SK-N-SH (cell line): ENCODE measurements around the gene KCNH3. TPM values are rescaled to one million over a fixed set of nuclear protein-coding genes. Genes with fewer than 3 reads are reported as not detected.

ENCODE experiments used
- CTCF ChIA-PET: fragments of 300-600, 350-600 bp; formaldehyde crosslinking; extraction: SDS; loops from one replicate; lab custom pipeline; 2021; lab: Yijun Ruan, JAX
- POLR2A ChIA-PET: fragments of 350-600 bp; sonication (Branson Sonifier 250); formaldehyde crosslinking; extraction: SDS; loops from one replicate; lab custom pipeline; 2020; ENCODE audit warnings: antibody characterized with exemption, inconsistent platforms; lab: Yijun Ruan, JAX
- DNase-seq: peaks from one replicate; pipeline ENCODE4 v3.0.0; 2012
- H2AFZ ChIP-seq: fragments of 200-600 bp; sonication (generic); 2 replicates; pipeline ENCODE4 v1.8.1; 2016; ENCODE audit warnings: antibody characterized with exemption, mild to moderate bottlenecking, low read depth
- H3F3A ChIP-seq: fragments of 200-600 bp; sonication (generic); replicated peaks from 2 replicates; pipeline ENCODE3; 2016; ENCODE audit warnings: antibody characterized with exemption, mild to moderate bottlenecking; ENCODE audit not compliant: insufficient read depth
- H3K27ac ChIP-seq, 2 experiments: fragments of 200-500 bp in 1 of 2; fragments of 200-600 bp in 1 of 2; sonication (Bioruptor generic) in 1 of 2; sonication (generic), shearing (Covaris generic) in 1 of 2; 2 replicates each; pipeline versions ENCODE4 v1.5.1 to v1.6.1; 2014 to 2016; ENCODE audit warnings: low read depth in 2 of 2, inconsistent platforms in 1 of 2, low read length in 1 of 2, mild to moderate bottlenecking in 1 of 2, mixed read lengths in 1 of 2
- H3K27me3 ChIP-seq: fragments of 200-600 bp; sonication (generic), shearing (Covaris generic); 2 replicates; pipeline ENCODE4 v1.6.1; 2016; ENCODE audit warnings: mixed run types; ENCODE audit not compliant: insufficient read depth
- H3K36me3 ChIP-seq, 2 experiments: fragments of 200-500 bp in 1 of 2; fragments of 200-600 bp in 1 of 2; sonication (Bioruptor generic) in 1 of 2; sonication (generic) in 1 of 2; replicated peaks in 1 of 2; 2 replicates each; pipeline versions ENCODE3 to v1.5.1; 2014 to 2016; ENCODE audit warnings: low read length in 1 of 2, mild to moderate bottlenecking in 1 of 2; ENCODE audit not compliant: insufficient read depth in 2 of 2, control insufficient read depth in 1 of 2
- H3K4me1 ChIP-seq, 2 experiments: fragments of 200-500 bp in 1 of 2; fragments of 200-600 bp in 1 of 2; sonication (Bioruptor generic) in 1 of 2; sonication (generic), shearing (Covaris generic) in 1 of 2; 2 replicates each; pipeline versions ENCODE4 v1.5.1 to v1.6.1; 2014 to 2016; ENCODE audit warnings: low read depth in 1 of 2, low read length in 1 of 2, mixed run types in 1 of 2; ENCODE audit not compliant: insufficient read depth in 2 of 2, control insufficient read depth in 1 of 2
- H3K4me2 ChIP-seq: fragments of 200-600 bp; sonication (generic), shearing (Covaris generic); 2 replicates; pipeline ENCODE4 v1.6.1; 2017; ENCODE audit warnings: mixed run types
- H3K4me3 ChIP-seq, 2 experiments: fragments of 200-500 bp in 1 of 2; fragments of 200-600 bp in 1 of 2; sonication (Bioruptor generic) in 1 of 2; sonication (generic), shearing (Covaris generic) in 1 of 2; 2 replicates each; pipeline versions ENCODE4 v1.5.1 to v1.8.1; 2014 to 2016; ENCODE audit warnings: low read depth in 2 of 2, inconsistent platforms in 1 of 2, low read length in 1 of 2, mild to moderate bottlenecking in 1 of 2, mixed read lengths in 1 of 2, moderate library complexity in 1 of 2
- H3K79me2 ChIP-seq: fragments of 200-600 bp; sonication (generic); 2 replicates; pipeline ENCODE4 v1.8.1; 2017; ENCODE audit warnings: mild to moderate bottlenecking; ENCODE audit not compliant: insufficient read depth
- H3K9ac ChIP-seq: fragments of 200-600 bp; sonication (generic); 2 replicates; pipeline ENCODE4 v1.6.1; 2017; ENCODE audit warnings: mixed run types
- H3K9me2 ChIP-seq: fragments of 200-600 bp; sonication (generic); 2 replicates; pipeline ENCODE4 v1.6.1; 2017; ENCODE audit warnings: mixed run types
- H3K9me3 ChIP-seq: fragments of 200-600 bp; sonication (generic); 2 replicates; pipeline ENCODE4 v1.6.1; 2017; ENCODE audit warnings: mixed run types, mild to moderate bottlenecking, moderate library complexity
- H4K20me1 ChIP-seq: fragments of 200-600 bp; sonication (generic); 2 replicates; pipeline ENCODE4 v1.6.1; 2017; ENCODE audit warnings: mild to moderate bottlenecking, mixed run types; ENCODE audit not compliant: insufficient read depth
- CHD2 ChIP-seq: fragments of 150-350 bp; IDR thresholded peaks from 2 replicates; pipeline ENCODE4 v1.6.1; 2018; ENCODE audit warnings: low read length; ENCODE audit not compliant: partially characterized antibody
- FOSL2 ChIP-seq: IDR thresholded peaks from 2 replicates; pipeline ENCODE4 v1.4.0; 2012; ENCODE audit warnings: low read depth, mild to moderate bottlenecking, moderate library complexity, borderline replicate concordance
- FOXM1 ChIP-seq: IDR thresholded peaks from 2 replicates; pipeline ENCODE4 v1.4.0; 2012; ENCODE audit warnings: low read depth, mild to moderate bottlenecking
- GABPA ChIP-seq: IDR thresholded peaks from 2 replicates; pipeline ENCODE4 v1.4.0; 2012; ENCODE audit warnings: low read depth, mild to moderate bottlenecking
- GATA2 ChIP-seq: sonication (generic); formaldehyde crosslinking; IDR thresholded peaks from 2 replicates; pipeline ENCODE4 v1.5.0; 2020; ENCODE audit warnings: mild to moderate bottlenecking, missing genetic modification reagents
- NFIC ChIP-seq: IDR thresholded peaks from 2 replicates; pipeline ENCODE4 v1.4.0; 2012; ENCODE audit warnings: borderline replicate concordance
- RCOR1 ChIP-seq: fragments of 150-350 bp; IDR thresholded peaks from 2 replicates; pipeline ENCODE4 v1.6.1; 2017; ENCODE audit warnings: antibody characterized with exemption, low read length
- RFX5 ChIP-seq: IDR thresholded peaks from 2 replicates; pipeline ENCODE4 v1.6.1; 2012; ENCODE audit warnings: mild to moderate bottlenecking, improper control_type of control experiment, low read length
- SMC3 ChIP-seq: IDR thresholded peaks from 2 replicates; pipeline ENCODE4 v1.6.1; 2012; ENCODE audit warnings: low read depth, low read length, improper control_type of control experiment
- TCF12 ChIP-seq: IDR thresholded peaks from 2 replicates; pipeline ENCODE4 v1.4.0; 2012
- TEAD4 ChIP-seq: IDR thresholded peaks from 2 replicates; pipeline ENCODE4 v1.4.0; 2012; ENCODE audit warnings: mild to moderate bottlenecking, borderline replicate concordance; ENCODE audit not compliant: insufficient read depth
- WGBS: methylation state at CpG from one replicate; pipeline ENCODE4 v1.1.6; 2017; ENCODE audit warnings: low lambda C conversion rate; 5-methylcytosine and 5-hydroxymethylcytosine counted together
- polyA plus RNA-seq, 3 experiments: library from polyadenylated mRNA; depleted of rRNA; stranded (reverse); fragments of >200 nt; gene quantifications; 2 replicates each; pipeline ENCODE4 v1.2.3, GENCODE V29; 2012
- TF ChIP-seq, protein P1 (sequence below): IDR thresholded peaks from 2 replicates; pipeline ENCODE4 v1.4.0; 2012; ENCODE audit warnings: low read depth

KCNH3 gene
- polyA plus RNA-seq, 1 of the 3 experiments (the other 2 are of a cell fraction), result 3.7 TPM

DNA sequence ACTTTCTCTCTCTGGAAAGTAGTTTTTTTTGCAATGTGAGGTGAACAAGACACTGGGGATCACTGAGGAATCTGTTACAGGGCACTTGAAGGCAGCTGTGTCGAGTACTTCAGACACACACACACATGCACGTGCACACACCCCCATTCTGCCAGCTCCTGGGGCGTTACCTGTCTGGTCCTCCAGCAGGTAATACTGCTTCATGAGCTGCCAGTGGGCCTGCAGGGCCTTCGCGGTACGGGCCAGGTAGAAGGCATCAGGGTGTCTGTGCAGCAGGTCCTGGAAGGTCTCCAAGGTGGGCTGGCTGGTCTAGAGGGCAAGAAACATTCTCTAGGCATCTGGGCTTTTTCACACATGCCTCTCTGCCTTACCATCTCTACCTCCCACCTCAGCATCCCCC is 24.0 kb downstream of the KCNH3 start:
- Histone ChIP-seq H3K9ac (no peak overlapping the region), H3K27ac (no peak overlapping the region), H3F3A (no peaks in the 10 kb centered on the region), H3K9me3 (no peaks in the 10 kb centered on the region), H4K20me1 (no peaks in the 10 kb centered on the region), H2AFZ (no peak overlapping the region), H3K27me3 (no peaks in the 10 kb centered on the region), H3K4me1 (peaks cover 0 to 11% of the 10 kb centered on the region in 2 experiments; a peak in 3 of 4 replicates), H3K79me2 (peaks cover 25% of the 10 kb centered on the region), H3K9me2 (no peaks in the 10 kb centered on the region), H3K4me2 (no peak overlapping the region), H3K36me3 (peaks cover 19 to 74% of the 10 kb centered on the region in 2 experiments), H3K4me3 (no peak overlapping the region)
- POLR2A ChIA-PET, result interaction anchor here (1.3 kb wide), 1 partner anchor 9 kb away, joined by 3 read pairs; no protein-coding TSS in a partner anchor
- CTCF ChIA-PET, result interaction anchor here (1.7 to 4.8 kb wide), 4 partner anchors 9 to 216 kb away, joined by 4 to 20 read pairs (median 12); partner anchors contain the start of gene DNAJC22
- TF ChIP-seq CHD2, result no peak
- TF ChIP-seq TEAD4, result no peak
- TF ChIP-seq TCF12, result no peak
- TF ChIP-seq SMC3, result no peak
- no peak for TF ChIP-seq RFX5
- TF ChIP-seq GATA2 (CRISPR knock-in tag), result no peak
- no peak for TF ChIP-seq RCOR1
- no peak for TF ChIP-seq GABPA
- TF ChIP-seq FOSL2, result no peak
- TF ChIP-seq FOXM1, result no peak
- DNase-seq, result no peak
- WGBS, result 100% methylated on average over 3 of the region's 6 CpGs

DNA sequence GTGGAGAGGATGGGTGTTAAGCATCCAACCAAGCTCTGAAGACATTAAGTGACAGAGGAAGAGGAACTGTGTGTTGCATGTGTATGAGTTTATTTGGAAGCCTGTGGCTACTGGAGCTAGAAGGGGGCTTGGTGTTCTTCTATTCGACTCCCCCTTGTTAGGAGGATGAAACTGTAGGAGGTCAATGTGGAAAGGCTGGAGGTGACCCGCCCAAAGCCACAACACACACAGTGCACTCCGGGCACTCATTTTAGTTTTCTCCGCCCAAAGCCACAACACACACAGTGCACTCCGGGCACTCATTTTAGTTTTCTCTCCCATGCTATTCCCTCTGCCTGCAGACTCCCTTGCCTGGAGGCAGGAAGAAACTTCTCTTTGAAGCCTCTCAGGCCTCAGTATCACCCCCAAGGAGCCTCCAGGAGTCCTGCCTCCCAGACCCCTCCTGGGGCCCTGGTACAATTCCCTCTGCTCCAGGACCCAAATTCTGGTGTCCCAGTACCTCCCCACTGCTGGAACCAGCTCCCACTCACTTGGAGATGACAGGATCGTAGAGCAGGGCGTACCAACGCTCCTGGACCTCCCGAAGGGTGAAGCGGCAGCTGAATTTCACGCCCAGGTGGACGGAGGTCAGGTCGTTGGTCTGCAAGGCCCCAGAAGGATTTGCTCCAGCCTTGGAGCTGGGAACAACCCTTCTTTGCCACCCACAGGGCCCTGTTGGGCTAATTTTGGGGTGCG is 25.3 kb downstream of the KCNH3 start:
- Histone ChIP-seq H3K9me3 (no peaks in the 10 kb centered on the region), H3K9ac (no peak overlapping the region), H3K9me2 (no peaks in the 10 kb centered on the region), H3K4me1 (peaks cover 0 to 11% of the 10 kb centered on the region in 2 experiments; a peak in 3 of 4 replicates), H3F3A (no peaks in the 10 kb centered on the region), H3K4me2 (no peak overlapping the region), H3K4me3 (no peak overlapping the region), H3K27ac (no peak overlapping the region), H3K79me2 (peaks cover 36% of the 10 kb centered on the region), H4K20me1 (no peaks in the 10 kb centered on the region), H3K36me3 (peaks cover 19 to 61% of the 10 kb centered on the region in 2 experiments), H2AFZ (no peak overlapping the region), H3K27me3 (no peaks in the 10 kb centered on the region)
- WGBS, result 94% methylated on average over 14 of the region's 14 CpGs
- CTCF ChIA-PET, result interaction anchor here (1.1 to 4.8 kb wide), 6 partner anchors 10 to 276 kb away, joined by 3 to 20 read pairs (median 6); no protein-coding TSS in a partner anchor
- no peak for TF ChIP-seq GABPA
- TF ChIP-seq, protein P1, sequence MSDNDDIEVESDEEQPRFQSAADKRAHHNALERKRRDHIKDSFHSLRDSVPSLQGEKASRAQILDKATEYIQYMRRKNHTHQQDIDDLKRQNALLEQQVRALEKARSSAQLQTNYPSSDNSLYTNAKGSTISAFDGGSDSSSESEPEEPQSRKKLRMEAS, result no peak
- no peak for TF ChIP-seq NFIC
- no peak for DNase-seq
- POLR2A ChIA-PET, result interaction anchor here (0.9 to 1.3 kb wide), 2 partner anchors 10 to 16 kb away, joined by 3 read pairs; no protein-coding TSS in a partner anchor
